ENCODE data around the gene LZTS2. TPM values are rescaled to one million over a fixed set of nuclear protein-coding genes. Genes with fewer than 3 reads are reported as not detected.

The LZTS2 gene
- total RNA-seq, 1 donor from 2014 or later, result 52.6 TPM

- TF ChIP-seq CTCF (IDR thresholded peaks at IDR 0.05), result no peak
- Histone ChIP-seq H3K4me3 (peak overlapping the region; percentile 93), H3K9me3 (no peaks in the 10 kb centered on the region), H3K36me3 (peaks cover 49% of the 10 kb centered on the region), H3K4me1 (peaks cover 30% of the 10 kb centered on the region), H3K27me3 (ENCODE audit: low read depth) (no peaks in the 10 kb centered on the region), H3K27ac (no peak overlapping the region)
- ATAC-seq (no peak), DNase-seq (peak; percentile 27)
- intact Hi-C loops (cut with DNase I), result no loop called here
These were observed 11.4 kb upstream of the LZTS2 start for GRCh38 chr10:100988166-100988565.

- ATAC-seq, result no peak
- no peaks in the 10 kb centered on the region for H3K27me3 ChIP-seq (ENCODE audit: low read depth)
- peaks cover 50% of the 10 kb centered on the region for H3K36me3 ChIP-seq
- no peak overlapping the region for H3K4me3 ChIP-seq
- no peak overlapping the region for H3K27ac ChIP-seq
- no peak for TF ChIP-seq CTCF (IDR thresholded peaks at IDR 0.05)
- no peak for DNase-seq
- H3K4me1 ChIP-seq, result peaks cover 30% of the 10 kb centered on the region
- intact Hi-C loops (cut with DNase I), result no loop called here
- H3K9me3 ChIP-seq, result no peaks in the 10 kb centered on the region
These were observed 10.5 kb upstream of the LZTS2 start for GRCh38 chr10:100989088-100989487.

- ATAC-seq (no peak), DNase-seq (no peak)
- no peaks in the 10 kb centered on the region for H3K27me3 ChIP-seq (ENCODE audit: low read depth)
These were observed 5.5 kb upstream of the LZTS2 start for GRCh38 chr10:100993986-100994708.

GRCh38 chr10:100995181-100995580, 4.4 kb upstream of the LZTS2 start:
- intact Hi-C loops (cut with DNase I), result no loop called here
- peaks cover 18% of the 10 kb centered on the region for H3K4me1 ChIP-seq

More at GRCh38 chr10:100993986-100994708, 5.5 kb upstream of the LZTS2 start:
- H3K4me3 ChIP-seq, result no peak overlapping the region
- peak; percentile 57 for TF ChIP-seq CTCF (IDR thresholded peaks at IDR 0.05)
- no peaks in the 10 kb centered on the region for H3K9me3 ChIP-seq
- H3K27ac ChIP-seq, result no peak overlapping the region
- peaks cover 41% of the 10 kb centered on the region for H3K36me3 ChIP-seq
- intact Hi-C loops (cut with DNase I), result no loop called here
- H3K4me1 ChIP-seq, result peaks cover 18% of the 10 kb centered on the region

GRCh38 chr10:100996678-100997359, 2.8 kb upstream of the LZTS2 start:
- no peak for TF ChIP-seq CTCF (IDR thresholded peaks at IDR 0.05)
- Histone ChIP-seq H3K36me3 (peaks cover 15% of the 10 kb centered on the region), H3K27me3 (ENCODE audit: low read depth) (no peaks in the 10 kb centered on the region), H3K4me1 (peaks cover 33% of the 10 kb centered on the region), H3K27ac (peak overlapping the region; percentile 98), H3K4me3 (peak overlapping the region; percentile 75), H3K9me3 (no peaks in the 10 kb centered on the region)
- DNase-seq (no peak), ATAC-seq (peak; percentile 44 to 46)
- intact Hi-C loops (cut with DNase I), result no loop called here

More at GRCh38 chr10:100995181-100995580, 4.4 kb upstream of the LZTS2 start:
- ATAC-seq (no peak), DNase-seq (no peak)
- Histone ChIP-seq H3K9me3 (no peaks in the 10 kb centered on the region), H3K4me3 (no peak overlapping the region), H3K36me3 (peaks cover 32% of the 10 kb centered on the region), H3K27me3 (ENCODE audit: low read depth) (no peaks in the 10 kb centered on the region), H3K27ac (no peak overlapping the region)
- TF ChIP-seq CTCF (IDR thresholded peaks at IDR 0.05), result no peak
